K562 (cell line): ENCODE data around the gene SLC22A23. TPM values are rescaled to one million over a fixed set of nuclear protein-coding genes. Genes with fewer than 3 reads are reported as not detected.
A peak's percentile ranks its signal among the peaks of the same experiment; 100 is the strongest.

ENCODE experiments used
- ATAC-seq: fragments of 200-7000 bp; cut with Tn5 transposase; 3 replicates; pipeline ENCODE4 v1.9.1; 2020; ENCODE audit warnings: moderate library complexity
- BruUV-seq: library from RNA; stranded (reverse); fragments of 400-500 nt; replicated peaks from 2 replicates; lab custom pipeline; 2021; lab: Mats Ljungman, UMichigan
- CTCF ChIA-PET: fragments of 300-600 bp; formaldehyde crosslinking; extraction: SDS; loops from one replicate; lab custom pipeline; 2021; ENCODE audit warnings: low intra/inter-chr PET ratio; lab: Yijun Ruan, JAX
- POLR2A ChIA-PET: fragments of 300-600, 350-650 bp; sonication (Branson Sonifier 250); formaldehyde crosslinking; extraction: SDS; loops from one replicate; lab custom pipeline; 2021; ENCODE audit warnings: antibody characterized with exemption, inconsistent platforms; lab: Yijun Ruan, JAX
- DNase-seq, 4 experiments: peaks; one replicate each; pipeline versions ENCODE4 v3.0.0 to v3.0.0-alpha.2; 2011 to 2018; ENCODE audit warnings: low spot score in 3 of 4, mixed read lengths in 3 of 4; ENCODE audit errors: extremely low read depth in 1 of 4
- FAIRE-seq: peaks from 2 replicates; lab custom pipeline; 2011; peaks lifted over from hg19 to GRCh38; lab: Jason Lieb, UNC
- H2AFZ ChIP-seq: 2 replicates; pipeline ENCODE4 v1.6.0; 2011; ENCODE audit warnings: low read depth, low read length, control low read depth, inconsistent platforms
- H3K27ac ChIP-seq: fragments of 200-600 bp; 3 replicates; pipeline ENCODE4 v1.8.0; 2011; ENCODE audit warnings: low read depth, mild to moderate bottlenecking, control low read depth, inconsistent platforms, low read length, moderate library complexity, mixed read lengths; ENCODE audit errors: extremely low read depth
- H3K27me3 ChIP-seq, 2 experiments: fragments of 300-600 bp in 1 of 2; 2 replicates in 1 of 2; 3 replicates in 1 of 2; pipeline versions ENCODE4 v1.6.0 to v1.8.0; 2011; ENCODE audit warnings: inconsistent platforms in 2 of 2, low read length in 2 of 2, mild to moderate bottlenecking in 1 of 2, mixed read lengths in 1 of 2, moderate library complexity in 1 of 2; ENCODE audit not compliant: control insufficient read depth in 2 of 2, insufficient read depth in 2 of 2
- H3K36me3 ChIP-seq: fragments of 300-600 bp; 3 replicates; pipeline ENCODE4 v1.8.0; 2011; ENCODE audit warnings: mild to moderate bottlenecking, low read length, inconsistent platforms; ENCODE audit not compliant: control insufficient read depth, insufficient read depth
- H3K4me1 ChIP-seq, 2 experiments: fragments of 200-600 bp in 1 of 2; replicated peaks in 1 of 2; 2 replicates in 1 of 2; 3 replicates in 1 of 2; pipeline versions ENCODE4 v1.5.1 to v1.8.0; 2011; ENCODE audit warnings: inconsistent platforms in 2 of 2, low read length in 2 of 2, mild to moderate bottlenecking in 1 of 2, mixed read lengths in 1 of 2, moderate library complexity in 1 of 2; ENCODE audit not compliant: control insufficient read depth in 2 of 2, insufficient read depth in 2 of 2
- H3K4me2 ChIP-seq: 2 replicates; pipeline ENCODE4 v1.6.1; 2011; ENCODE audit warnings: low read length, control low read depth, inconsistent platforms, mixed read lengths; ENCODE audit not compliant: insufficient read depth
- H3K4me3 ChIP-seq: fragments of 200-600 bp; sonication (generic), shearing (Covaris generic); 2 replicates; pipeline ENCODE4 v1.5.1; 2016; ENCODE audit warnings: control low read depth, inconsistent platforms
- H3K79me2 ChIP-seq: fragments of 200-600 bp; 3 replicates; pipeline ENCODE4 v1.8.0; 2011; ENCODE audit warnings: low read length, inconsistent platforms; ENCODE audit not compliant: control insufficient read depth, insufficient read depth
- H3K9ac ChIP-seq, 2 experiments: 2 replicates each; pipeline versions ENCODE4 v1.6.0 to v1.6.1; 2011; ENCODE audit warnings: low read depth in 2 of 2, low read length in 2 of 2, control low read depth in 1 of 2, inconsistent platforms in 1 of 2, mild to moderate bottlenecking in 1 of 2, mixed read lengths in 1 of 2; ENCODE audit not compliant: insufficient read depth in 1 of 2
- H3K9me1 ChIP-seq: one replicate; pipeline ENCODE4 v1.6.0; 2011; ENCODE audit warnings: inconsistent platforms, mild to moderate bottlenecking, low read length, moderate library complexity; ENCODE audit not compliant: control insufficient read depth, insufficient read depth
- H3K9me3 ChIP-seq: replicated peaks from 2 replicates; pipeline ENCODE4 v1.5.1; 2011; ENCODE audit warnings: low read depth, low read length, inconsistent platforms; ENCODE audit not compliant: control insufficient read depth, insufficient read depth
- H4K20me1 ChIP-seq: replicated peaks from 2 replicates; pipeline ENCODE4 v1.6.1; 2011; ENCODE audit warnings: low read length, inconsistent platforms, mixed read lengths; ENCODE audit not compliant: control insufficient read depth, insufficient read depth
- FIP1L1 ChIP-seq: fragments of 200-400 bp; formaldehyde crosslinking; IDR thresholded peaks from 2 replicates; pipeline ENCODE4 v1.6.1; 2018; ENCODE audit warnings: mild to moderate bottlenecking, low read depth, low read length; ENCODE audit not compliant: poor library complexity, severe bottlenecking
- MAX ChIP-seq: sonication (generic); formaldehyde crosslinking; IDR thresholded peaks from 2 replicates; pipeline ENCODE4 v1.9.0; 2022; ENCODE audit warnings: mild to moderate bottlenecking, missing genetic modification reagents
- NFE2 ChIP-seq: IDR thresholded peaks from 2 replicates; pipeline ENCODE4 v1.6.1; 2014; ENCODE audit warnings: antibody characterized with exemption, low read depth
- NR2C2 ChIP-seq, 2 experiments: fragments of 200-800 bp in 1 of 2; sonication (Bioruptor generic) in 1 of 2; sonication (generic) in 1 of 2; formaldehyde crosslinking in 1 of 2; IDR thresholded peaks; 2 replicates each; pipeline versions ENCODE4 v1.6.1 to v1.8.0; 2016 to 2022; ENCODE audit warnings: mild to moderate bottlenecking in 1 of 2, missing compliant biosample characterization in 1 of 2, missing genetic modification characterization in 1 of 2, missing genetic modification reagents in 1 of 2
- ZNF24 ChIP-seq: fragments of 450-650 bp; IDR thresholded peaks from 2 replicates; pipeline ENCODE4 v1.6.1; 2016
- WGBS: fragments of 100-300 bp; shearing (Covaris generic); methylation state at CpG from one replicate; pipeline ENCODE4 v1.1.6; 2016; ENCODE audit warnings: low coverage, mixed read lengths; ENCODE audit not compliant: insufficient coverage; ENCODE audit errors: missing lambda C conversion rate; 5-methylcytosine and 5-hydroxymethylcytosine counted together
- in situ Hi-C: fragments of 300-500 bp; cut with MboI; formaldehyde crosslinking; loops from 4 replicates; pipeline ENCODE4 v1.15.0; 2018; ENCODE audit warnings: inconsistent platforms, mixed read lengths
- intact Hi-C: fragments of 100-400 bp; cut with micrococcal nuclease; formaldehyde crosslinking; loops from 2 replicates; pipeline ENCODE4 v1.14.2; 2022
- polyA plus RNA-seq, 8 experiments: library from polyadenylated mRNA; depleted of rRNA in 4 of 8; stranded (reverse) in 5 of 8; unstranded in 3 of 8; fragments of >200 nt; fragmentation: Nextera tagmentation in 2 of 8; fragmentation: Illumina TruSeq in 1 of 8; extraction: Ambion mirVana in 2 of 8; extraction: Trizol in 1 of 8; gene quantifications; 2 replicates each; pipeline versions ENCODE4 v1.2.1 to v1.2.3, GENCODE V29; 2011 to 2014; ENCODE audit warnings: inconsistent platforms in 1 of 8, missing spikeins in 1 of 8
- total RNA-seq, 7 experiments: library from RNA; depleted of rRNA in 6 of 7; stranded (reverse); fragments of >200 nt in 6 of 7; fragmentation: Illumina TruSeq in 2 of 7; extraction: Trizol in 2 of 7; gene quantifications; 2 replicates each; pipeline versions ENCODE4 v1.2.1 to v1.2.3, GENCODE V29; 2011 to 2021; ENCODE audit warnings: low replicate concordance in 1 of 7
- TF ChIP-seq, protein P1 (sequence below): sonication (generic); formaldehyde crosslinking; IDR thresholded peaks from 2 replicates; pipeline ENCODE4 v1.5.0; 2020; ENCODE audit warnings: missing genetic modification reagents
- TF ChIP-seq, protein P2 (sequence below): sonication (generic); formaldehyde crosslinking; IDR thresholded peaks from 2 replicates; pipeline ENCODE4 v1.8.0; 2022; ENCODE audit warnings: missing genetic modification reagents, mild to moderate bottlenecking, moderate library complexity, borderline replicate concordance
- TF ChIP-seq, protein P3 (sequence below): fragments of 250-450 bp; sonication (Bioruptor Pico); IDR thresholded peaks from 2 replicates; pipeline ENCODE4 v1.4.0; 2020

The SLC22A23 gene
- total and polyA plus RNA-seq, 9 of the 15 experiments (the other 6 are each of a cell fraction or from before 2014, with no cell fraction given): 0.30 to 8.7 (median 2.5) TPM

DNA sequence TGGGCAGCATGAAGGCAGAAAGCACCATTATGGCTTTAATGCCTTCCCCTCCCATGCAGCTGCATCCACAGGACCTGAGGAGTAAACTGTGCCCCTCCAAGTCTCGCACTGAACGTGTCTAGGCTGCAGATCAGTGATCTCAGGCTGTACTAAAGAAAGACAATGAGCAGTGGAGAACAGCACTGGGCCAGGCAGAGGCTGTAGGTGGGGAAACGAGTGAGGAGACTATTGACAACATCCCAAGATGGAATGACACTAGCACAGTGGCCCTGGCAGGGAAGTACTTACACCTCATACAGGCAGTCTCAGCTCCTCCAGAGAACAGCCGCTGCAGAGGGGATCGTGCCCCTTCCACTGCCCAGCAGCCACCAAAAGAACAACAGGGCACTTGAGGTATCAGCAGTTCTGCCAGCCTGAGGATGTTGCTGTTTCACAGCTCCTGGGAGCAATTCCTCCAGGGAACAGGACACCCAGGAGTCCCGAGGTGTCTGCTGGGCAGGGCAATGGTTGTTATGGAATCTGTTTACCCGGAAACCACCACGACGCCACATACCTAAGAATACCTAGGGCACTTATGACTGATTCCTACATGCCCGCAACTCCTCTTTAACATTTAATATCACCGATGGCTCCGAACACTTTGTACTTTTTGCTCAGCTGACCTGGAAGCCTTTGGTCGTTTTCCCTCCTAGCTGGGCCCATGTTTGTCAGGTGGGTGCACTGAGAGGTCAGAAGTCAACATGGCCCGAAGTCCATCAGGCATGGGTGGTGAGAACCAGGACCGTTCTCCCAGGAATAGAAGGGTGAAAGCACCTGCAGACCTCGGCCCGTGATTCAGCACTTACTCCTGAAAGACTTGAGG lies 79.1 kb downstream of the SLC22A23 start:
- ATAC-seq: no peak
- WGBS: 72% methylated on average over 17 of the region's 17 CpGs

More for the DNA sequence above, 79.1 kb downstream of the SLC22A23 start:
- Histone ChIP-seq H3K27ac (no peak overlapping the region), H3K4me1 (peaks cover 18 to 36% of the 10 kb centered on the region in 2 experiments), H3K79me2 (no peaks in the 10 kb centered on the region), H3K9me3 (no peaks in the 10 kb centered on the region), H3K27me3 (no peaks in the 10 kb centered on the region), H3K36me3 (no peaks in the 10 kb centered on the region), H3K4me2 (no peak overlapping the region), H3K9ac (peak overlapping the region in 1 of 2 experiments; percentile 7; a peak in 1 of 4 replicates), H4K20me1 (no peaks in the 10 kb centered on the region), H3K9me1 (no peaks in the 10 kb centered on the region), H2AFZ (no peak overlapping the region), H3K4me3 (no peak overlapping the region)
- intact Hi-C loops (no loop called here), in situ Hi-C loops (no loop called here)
- no peak for DNase-seq
- ChIA-PET POLR2A (interaction anchor here (1.0 kb wide), 1 partner anchor 29 kb away, joined by 3 read pairs; no protein-coding TSS in a partner anchor), CTCF (no interaction called here)
- TF ChIP-seq NR2C2 (CRISPR knock-in tag; IDR thresholded peaks at IDR 0.05) (no peak), NR2C2 (tag; IDR thresholded peaks at IDR 0.05) (0 out of 2 replicates have a peak, but pooled peaks have one; percentile 36), ZNF24 (no peak), MAX (CRISPR knock-in tag) (0 out of 2 replicates have a peak, but pooled peaks have one; percentile 23), NFE2 (0 out of 2 replicates have a peak, but pooled peaks have one; percentile 33), FIP1L1 (no peak)
- TF ChIP-seq, protein P1, sequence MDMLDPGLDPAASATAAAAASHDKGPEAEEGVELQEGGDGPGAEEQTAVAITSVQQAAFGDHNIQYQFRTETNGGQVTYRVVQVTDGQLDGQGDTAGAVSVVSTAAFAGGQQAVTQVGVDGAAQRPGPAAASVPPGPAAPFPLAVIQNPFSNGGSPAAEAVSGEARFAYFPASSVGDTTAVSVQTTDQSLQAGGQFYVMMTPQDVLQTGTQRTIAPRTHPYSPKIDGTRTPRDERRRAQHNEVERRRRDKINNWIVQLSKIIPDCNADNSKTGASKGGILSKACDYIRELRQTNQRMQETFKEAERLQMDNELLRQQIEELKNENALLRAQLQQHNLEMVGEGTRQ (CRISPR knock-in tag): no peak
- TF ChIP-seq, protein P2, sequence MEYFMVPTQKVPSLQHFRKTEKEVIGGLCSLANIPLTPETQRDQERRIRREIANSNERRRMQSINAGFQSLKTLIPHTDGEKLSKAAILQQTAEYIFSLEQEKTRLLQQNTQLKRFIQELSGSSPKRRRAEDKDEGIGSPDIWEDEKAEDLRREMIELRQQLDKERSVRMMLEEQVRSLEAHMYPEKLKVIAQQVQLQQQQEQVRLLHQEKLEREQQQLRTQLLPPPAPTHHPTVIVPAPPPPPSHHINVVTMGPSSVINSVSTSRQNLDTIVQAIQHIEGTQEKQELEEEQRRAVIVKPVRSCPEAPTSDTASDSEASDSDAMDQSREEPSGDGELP (CRISPR knock-in tag): 0 out of 2 replicates have a peak, but pooled peaks have one; percentile 18
- TF ChIP-seq, protein P3, sequence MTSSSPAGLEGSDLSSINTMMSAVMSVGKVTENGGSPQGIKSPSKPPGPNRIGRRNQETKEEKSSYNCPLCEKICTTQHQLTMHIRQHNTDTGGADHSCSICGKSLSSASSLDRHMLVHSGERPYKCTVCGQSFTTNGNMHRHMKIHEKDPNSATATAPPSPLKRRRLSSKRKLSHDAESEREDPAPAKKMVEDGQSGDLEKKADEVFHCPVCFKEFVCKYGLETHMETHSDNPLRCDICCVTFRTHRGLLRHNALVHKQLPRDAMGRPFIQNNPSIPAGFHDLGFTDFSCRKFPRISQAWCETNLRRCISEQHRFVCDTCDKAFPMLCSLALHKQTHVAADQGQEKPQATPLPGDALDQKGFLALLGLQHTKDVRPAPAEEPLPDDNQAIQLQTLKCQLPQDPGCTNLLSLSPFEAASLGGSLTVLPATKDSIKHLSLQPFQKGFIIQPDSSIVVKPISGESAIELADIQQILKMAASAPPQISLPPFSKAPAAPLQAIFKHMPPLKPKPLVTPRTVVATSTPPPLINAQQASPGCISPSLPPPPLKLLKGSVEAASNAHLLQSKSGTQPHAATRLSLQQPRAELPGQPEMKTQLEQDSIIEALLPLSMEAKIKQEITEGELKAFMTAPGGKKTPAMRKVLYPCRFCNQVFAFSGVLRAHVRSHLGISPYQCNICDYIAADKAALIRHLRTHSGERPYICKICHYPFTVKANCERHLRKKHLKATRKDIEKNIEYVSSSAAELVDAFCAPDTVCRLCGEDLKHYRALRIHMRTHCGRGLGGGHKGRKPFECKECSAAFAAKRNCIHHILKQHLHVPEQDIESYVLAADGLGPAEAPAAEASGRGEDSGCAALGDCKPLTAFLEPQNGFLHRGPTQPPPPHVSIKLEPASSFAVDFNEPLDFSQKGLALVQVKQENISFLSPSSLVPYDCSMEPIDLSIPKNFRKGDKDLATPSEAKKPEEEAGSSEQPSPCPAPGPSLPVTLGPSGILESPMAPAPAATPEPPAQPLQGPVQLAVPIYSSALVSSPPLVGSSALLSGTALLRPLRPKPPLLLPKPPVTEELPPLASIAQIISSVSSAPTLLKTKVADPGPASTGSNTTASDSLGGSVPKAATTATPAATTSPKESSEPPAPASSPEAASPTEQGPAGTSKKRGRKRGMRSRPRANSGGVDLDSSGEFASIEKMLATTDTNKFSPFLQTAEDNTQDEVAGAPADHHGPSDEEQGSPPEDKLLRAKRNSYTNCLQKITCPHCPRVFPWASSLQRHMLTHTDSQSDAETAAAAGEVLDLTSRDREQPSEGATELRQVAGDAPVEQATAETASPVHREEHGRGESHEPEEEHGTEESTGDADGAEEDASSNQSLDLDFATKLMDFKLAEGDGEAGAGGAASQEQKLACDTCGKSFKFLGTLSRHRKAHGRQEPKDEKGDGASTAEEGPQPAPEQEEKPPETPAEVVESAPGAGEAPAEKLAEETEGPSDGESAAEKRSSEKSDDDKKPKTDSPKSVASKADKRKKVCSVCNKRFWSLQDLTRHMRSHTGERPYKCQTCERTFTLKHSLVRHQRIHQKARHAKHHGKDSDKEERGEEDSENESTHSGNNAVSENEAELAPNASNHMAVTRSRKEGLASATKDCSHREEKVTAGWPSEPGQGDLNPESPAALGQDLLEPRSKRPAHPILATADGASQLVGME (CRISPR knock-in tag): no peak
- FAIRE-seq: no peak
- no TSS peak for BruUV-seq
